GM19397 (cell line): ENCODE results near the gene CLEC4M.
"Not testable (repeated sequence)": the region's sequence is repeated elsewhere in the genome, so short reads cannot be mapped to it uniquely, and the experiment has no call there.

Experiments
- ATAC-seq: cut with Tn5 transposase; IDR thresholded peaks from one replicate; pipeline ENCODE4 v1.9.1; 2021; ENCODE audit warnings: mild to moderate bottlenecking, moderate library complexity; ENCODE audit not compliant: unreplicated experiment

Gene CLEC4M

GRCh38 chr19:7801020-7801570 lies 38.1 kb downstream of the CLEC4M start:
- ATAC-seq = no peak

DNA sequence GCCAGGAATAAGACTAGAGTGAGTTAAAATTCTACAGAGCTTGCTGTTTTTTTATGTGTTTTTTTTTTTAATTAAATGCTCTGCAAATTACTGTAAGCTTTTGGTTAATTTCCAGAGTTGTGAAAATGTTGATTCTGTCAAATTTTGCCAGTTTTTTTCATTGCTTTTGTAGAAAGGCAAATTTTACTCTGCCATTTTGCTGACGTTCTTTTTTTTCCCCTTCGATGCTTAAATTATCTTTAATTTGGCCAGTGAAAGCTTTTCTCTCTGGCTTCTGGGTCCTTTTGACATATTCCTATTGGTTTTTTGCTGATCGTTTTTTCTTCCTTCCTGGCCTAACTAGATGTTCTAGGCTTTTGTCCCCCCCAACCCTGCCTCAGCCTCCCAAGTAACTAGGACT lies 43.2 kb downstream of the CLEC4M start:
- no peak for ATAC-seq

GRCh38 chr19:7806876-7807275 lies 43.8 kb downstream of the CLEC4M start:
- ATAC-seq = no peak

- no peak for ATAC-seq
Observed at GRCh38 chr19:7808108-7808507, 45.1 kb downstream of the CLEC4M start.

DNA sequence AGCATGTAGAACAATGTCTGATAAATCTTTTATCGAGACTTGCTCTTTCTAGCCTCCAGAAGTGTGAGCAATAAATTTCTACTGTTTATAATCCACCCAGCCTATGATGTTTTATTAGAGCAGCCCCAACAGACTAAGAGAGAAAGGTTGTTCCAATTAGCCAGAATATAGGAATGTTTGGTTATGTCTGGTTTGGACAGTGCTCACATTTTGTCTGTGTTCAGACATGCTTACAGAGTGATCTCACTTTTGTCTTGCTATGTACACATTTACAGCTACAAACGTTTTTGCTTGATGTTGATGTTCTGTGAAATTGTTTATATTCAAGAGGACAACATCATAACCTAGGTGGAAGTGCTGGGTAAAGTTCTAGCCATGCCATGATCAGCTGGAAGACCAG lies 48.9 kb downstream of the CLEC4M start:
- no peak for ATAC-seq

- ATAC-seq = no peak
Observed at GRCh38 chr19:7815325-7815724, 52.3 kb downstream of the CLEC4M start.

- ATAC-seq = not testable (repeated sequence)
Observed at GRCh38 chr19:7816040-7816439, 53.0 kb downstream of the CLEC4M start.

GRCh38 chr19:7817801-7818200 lies 54.8 kb downstream of the CLEC4M start:
- ATAC-seq = no peak

- ATAC-seq = no peak
Observed at GRCh38 chr19:7818806-7819205, 55.8 kb downstream of the CLEC4M start.
